Left ventricle myocardium inferior (tissue), 1 donor: ENCODE data around the gene KANK4. TPM values are rescaled to one million over a fixed set of nuclear protein-coding genes. Genes with fewer than 3 reads are reported as not detected.

ENCODE experiments used
- DNase-seq: peaks from one replicate; pipeline ENCODE4 v3.0.0-alpha.2; 2020
- H3K27ac ChIP-seq: fragments of 200-600 bp; replicated peaks from 2 replicates; pipeline ENCODE4 v1.8.0; 2021
- H3K27me3 ChIP-seq: fragments of 200-600 bp; 2 replicates; pipeline ENCODE4 v1.8.0; 2021; ENCODE audit warnings: low read depth
- H3K36me3 ChIP-seq: fragments of 200-600 bp; 2 replicates; pipeline ENCODE4 v1.8.0; 2021
- H3K4me1 ChIP-seq: fragments of 200-600 bp; 2 replicates; pipeline ENCODE4 v1.8.0; 2021
- H3K4me3 ChIP-seq: fragments of 200-600 bp; 2 replicates; pipeline ENCODE4 v1.8.0; 2021; ENCODE audit warnings: mild to moderate bottlenecking, moderate library complexity
- H3K9me3 ChIP-seq: fragments of 200-600 bp; replicated peaks from 2 replicates; pipeline ENCODE4 v1.8.0; 2021
- CTCF ChIP-seq: fragments of 200-600 bp; IDR thresholded peaks from 2 replicates; pipeline ENCODE4 v1.8.0; 2021; ENCODE audit warnings: antibody characterized with exemption, mild to moderate bottlenecking, borderline replicate concordance
- intact Hi-C: fragments of 100-400 bp; cut with micrococcal nuclease; formaldehyde crosslinking; loops from one replicate; pipeline ENCODE4 v1.11.0; 2022
- total RNA-seq: library from RNA; stranded (reverse); fragmentation: NEBNext Ultra II Directional; extraction: Animal tissue kit (Norgen Biotek cat#: 25700); gene quantifications from one replicate; pipeline ENCODE4 v1.2.1, GENCODE V29; 2021
- donor health status: DM: no; HTN: yes; CAD: no; lungs with severe emphysema.

Gene KANK4
- total RNA-seq, 1 donor from 2014 or later: 0.11 TPM

DNA sequence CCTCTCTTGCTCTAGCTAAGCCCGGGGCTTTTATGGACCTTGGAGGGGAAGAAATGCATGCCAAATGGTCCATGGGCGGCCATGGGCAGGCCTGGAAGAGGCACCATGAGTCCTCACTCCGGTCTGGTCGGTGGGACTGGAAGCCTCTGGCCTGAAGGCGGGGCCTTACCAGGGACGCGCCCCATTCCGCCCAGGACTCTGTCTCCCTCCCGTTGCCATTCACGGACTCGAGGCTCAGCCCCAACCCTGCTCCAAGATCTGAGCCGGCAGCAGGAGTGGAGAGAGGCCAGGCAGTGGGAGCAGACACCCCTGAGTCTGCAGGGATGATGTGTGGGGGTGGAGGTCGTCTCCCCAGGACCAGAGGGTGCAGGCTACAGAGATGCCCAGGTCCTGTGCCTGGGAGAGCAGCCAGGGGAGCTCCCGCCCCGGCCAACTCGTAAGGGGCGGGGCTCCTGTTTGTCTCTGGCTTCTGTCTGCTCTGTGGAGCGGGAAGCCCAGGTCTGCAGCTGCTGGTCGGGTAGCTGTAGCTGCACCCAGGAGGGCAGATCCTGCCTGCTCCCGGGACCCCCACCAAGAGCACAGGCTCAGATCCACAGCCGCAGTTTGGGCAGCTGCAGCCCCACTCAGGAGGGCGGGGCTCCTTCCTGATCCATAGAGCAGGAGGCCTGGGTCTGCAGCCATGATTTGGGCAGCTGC is 8.3 kb upstream of the KANK4 start:
- H3K4me3 ChIP-seq: no peak overlapping the region
- H3K9me3 ChIP-seq: no peaks in the 10 kb centered on the region
- intact Hi-C loops: no loop called here
- DNase-seq: no peak
- TF ChIP-seq CTCF: no peak
- H3K27ac ChIP-seq: no peak overlapping the region
- H3K27me3 ChIP-seq: peaks cover 20% of the 10 kb centered on the region
- H3K36me3 ChIP-seq: no peaks in the 10 kb centered on the region
- no peaks in the 10 kb centered on the region for H3K4me1 ChIP-seq

DNA sequence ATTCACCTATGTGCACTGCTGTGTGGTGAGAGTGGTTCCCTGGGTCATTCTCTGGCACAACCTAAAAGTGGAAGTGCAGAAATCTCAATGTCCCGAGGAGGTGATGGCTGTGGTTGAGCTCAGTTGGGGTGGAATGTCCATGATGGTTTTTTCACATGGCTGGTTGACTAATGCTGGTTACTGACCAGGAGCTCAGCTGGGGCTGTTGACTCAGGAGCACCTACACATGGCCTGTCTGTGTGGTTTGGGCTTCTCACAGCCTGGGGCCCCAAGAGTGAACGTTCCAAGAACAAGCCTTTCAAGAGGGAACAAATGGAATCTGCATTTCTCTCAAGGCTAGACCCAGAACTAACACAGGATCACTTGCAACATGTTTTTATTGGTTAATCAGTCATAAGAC is 6.4 kb upstream of the KANK4 start:
- Histone ChIP-seq H3K27ac (no peak overlapping the region), H3K4me3 (no peak overlapping the region), H3K36me3 (no peaks in the 10 kb centered on the region), H3K9me3 (no peaks in the 10 kb centered on the region), H3K4me1 (no peaks in the 10 kb centered on the region), H3K27me3 (peaks cover 21% of the 10 kb centered on the region)
- no peak for TF ChIP-seq CTCF
- no peak for DNase-seq
- intact Hi-C loops: no loop called here

DNA sequence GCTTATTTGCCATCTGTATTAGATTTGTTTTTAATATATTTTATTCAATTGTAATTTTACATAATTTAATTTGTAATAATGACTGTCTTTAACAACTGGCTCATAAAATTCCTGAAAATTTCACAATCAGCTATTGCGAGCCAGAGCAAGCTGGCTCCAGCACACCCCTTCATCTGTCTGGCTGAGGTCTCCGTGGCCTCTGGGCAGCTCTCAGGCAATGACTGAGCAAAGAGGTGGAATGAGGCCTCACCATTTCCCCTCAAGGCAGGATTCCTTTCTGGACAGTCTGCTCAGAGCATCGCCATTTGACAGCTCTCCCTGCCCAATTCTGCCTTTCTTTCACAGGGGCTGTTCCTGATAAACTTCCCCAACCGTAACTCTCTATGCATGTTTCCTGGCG is 5.8 kb upstream of the KANK4 start:
- DNase-seq: no peak
- no peaks in the 10 kb centered on the region for H3K36me3 ChIP-seq

DNA sequence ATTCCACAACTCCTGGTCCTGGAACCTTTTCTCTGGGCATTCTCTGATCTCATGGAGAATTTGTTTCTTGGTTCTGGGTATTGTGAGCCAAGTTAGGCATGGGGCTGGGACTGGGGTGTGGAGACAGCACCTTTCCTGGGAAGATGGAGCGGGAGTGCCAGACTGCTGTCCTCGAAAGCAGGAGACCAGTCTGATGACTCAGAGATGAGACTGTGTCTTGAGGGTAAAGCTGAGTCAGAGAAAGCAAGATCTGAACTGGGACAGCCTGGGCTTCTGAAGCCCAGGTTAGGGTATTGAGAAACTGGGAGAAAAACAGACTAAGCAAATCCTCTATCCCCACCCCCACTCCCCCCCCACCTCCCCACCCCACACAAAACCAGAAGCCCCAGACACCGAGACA is 2.2 kb upstream of the KANK4 start:
- DNase-seq: no peak
- Histone ChIP-seq H3K27me3 (peaks cover 37% of the 10 kb centered on the region), H3K27ac (no peak overlapping the region), H3K4me3 (no peak overlapping the region), H3K36me3 (no peaks in the 10 kb centered on the region), H3K4me1 (peaks cover 13% of the 10 kb centered on the region), H3K9me3 (no peaks in the 10 kb centered on the region)
- no peak for TF ChIP-seq CTCF
- intact Hi-C loops: no loop called here

More for the DNA sequence above, 5.8 kb upstream of the KANK4 start:
- Histone ChIP-seq H3K4me3 (no peak overlapping the region), H3K27me3 (peaks cover 27% of the 10 kb centered on the region), H3K27ac (no peak overlapping the region), H3K9me3 (no peaks in the 10 kb centered on the region), H3K4me1 (no peaks in the 10 kb centered on the region)
- TF ChIP-seq CTCF: no peak
- intact Hi-C loops: no loop called here

DNA sequence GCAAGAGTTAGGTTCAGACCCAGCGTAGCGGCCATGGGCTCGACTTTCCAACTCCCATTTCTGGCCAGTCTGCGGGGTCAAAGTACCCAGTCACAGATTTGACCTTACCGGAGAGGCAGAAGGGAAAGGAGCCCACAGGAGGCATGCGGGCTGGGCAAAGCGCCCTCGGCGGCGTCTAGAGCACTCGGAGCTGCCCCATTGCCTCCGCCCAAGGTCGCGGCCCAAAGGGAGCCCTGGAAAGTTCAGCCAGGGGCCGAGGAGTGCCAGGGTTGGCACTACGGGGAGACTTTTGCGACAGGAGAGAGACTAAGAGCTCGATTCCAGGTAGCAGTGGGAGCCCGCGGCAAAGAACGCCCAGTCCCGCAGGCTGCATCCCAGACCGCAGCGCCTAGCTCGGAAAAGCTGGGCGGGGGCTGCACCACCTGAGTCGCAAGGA is 896 bp downstream of the KANK4 start:
- H3K27ac ChIP-seq: no peak overlapping the region
- TF ChIP-seq CTCF: no peak
- no peaks in the 10 kb centered on the region for H3K36me3 ChIP-seq
- H3K27me3 ChIP-seq: peaks cover 37% of the 10 kb centered on the region
- no peak for DNase-seq
- H3K4me3 ChIP-seq: peak overlapping the region; percentile 63
- H3K9me3 ChIP-seq: no peaks in the 10 kb centered on the region
- intact Hi-C loops: no loop called here
- peaks cover 13% of the 10 kb centered on the region for H3K4me1 ChIP-seq
